ENCODE data around the gene IFT80. TPM values are rescaled to one million over a fixed set of nuclear protein-coding genes. Genes with fewer than 3 reads are reported as not detected.

The IFT80 gene
- total RNA-seq, 1 donor from 2014 or later = 35.2 TPM

- H3K9me3 Mint-ChIP-seq = no peaks in the 10 kb centered on the region
Measured at GRCh38 chr3:160296591-160296990, 102.4 kb downstream of the IFT80 start.

DNA sequence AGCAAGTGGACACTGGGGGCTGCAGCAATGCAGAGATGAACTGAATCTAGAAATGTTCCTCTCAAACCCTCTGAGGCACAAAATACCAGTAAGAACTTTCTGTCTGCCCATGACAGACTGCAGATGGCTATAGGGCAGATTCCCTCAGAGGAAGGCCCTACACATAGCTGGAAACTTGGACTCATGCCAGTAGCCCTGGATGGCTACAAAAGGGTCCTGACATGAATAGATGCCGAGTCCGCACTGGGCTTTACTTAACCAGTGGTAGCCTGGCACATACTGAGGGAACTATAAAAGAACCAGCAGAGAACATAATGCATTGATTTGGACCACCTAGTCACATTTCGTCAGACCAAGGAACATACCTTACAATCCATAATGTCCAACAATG is 107.1 kb downstream of the IFT80 start:
- Mint-ChIP-seq H3K36me3 (peaks cover 20% of the 10 kb centered on the region), H3K27ac (no peak overlapping the region), H3K27me3 (ENCODE audit: low read depth) (no peaks in the 10 kb centered on the region), H3K4me1 (peaks cover 2% of the 10 kb centered on the region), H3K9me3 (peaks cover 4% of the 10 kb centered on the region), H3K4me3 (no peak overlapping the region)
- TF ChIP-seq CTCF (IDR thresholded peaks at IDR 0.05; ENCODE audit: unreplicated experiment) = no peak
- DNase-seq (ENCODE audit: low spot score in 2 of 2, unreplicated experiment in 2 of 2) = no peak

More at GRCh38 chr3:160296591-160296990, 102.4 kb downstream of the IFT80 start:
- Mint-ChIP-seq H3K4me3 (no peak overlapping the region), H3K4me1 (no peaks in the 10 kb centered on the region), H3K27me3 (ENCODE audit: low read depth) (no peaks in the 10 kb centered on the region), H3K27ac (no peak overlapping the region), H3K36me3 (peaks cover 2% of the 10 kb centered on the region)
- DNase-seq (ENCODE audit: low spot score in 2 of 2, unreplicated experiment in 2 of 2) = no peak
- no peak for TF ChIP-seq CTCF (IDR thresholded peaks at IDR 0.05; ENCODE audit: unreplicated experiment)

DNA sequence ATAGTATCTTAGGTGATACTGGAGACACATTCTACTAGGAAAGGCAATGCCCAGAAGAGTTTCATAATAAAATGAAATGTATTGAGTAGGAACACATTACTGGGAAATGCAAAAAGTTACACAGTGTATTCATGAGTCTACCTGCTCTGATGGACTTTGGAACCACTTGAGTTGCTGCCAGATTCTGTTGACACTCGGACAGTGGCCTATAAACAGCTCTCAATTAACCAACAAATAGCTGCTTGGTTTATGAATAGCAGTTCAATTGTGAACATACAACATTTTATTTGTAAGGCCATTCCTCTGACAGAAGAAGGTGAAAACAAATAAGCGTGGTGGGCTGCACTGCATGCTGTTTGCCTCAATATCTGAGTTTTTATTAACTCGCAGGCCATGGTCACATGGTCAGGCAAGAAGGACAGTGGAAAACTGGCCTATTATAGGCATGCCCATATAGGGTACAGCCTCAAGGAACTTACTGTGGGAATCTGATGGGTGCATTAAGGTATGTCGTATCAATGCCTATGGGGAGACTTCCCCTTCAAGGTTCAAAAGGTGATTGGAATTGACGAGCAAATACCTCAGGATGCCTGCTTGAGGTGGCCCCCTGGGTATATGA is 107.6 kb downstream of the IFT80 start:
- Mint-ChIP-seq H3K4me3 (no peak overlapping the region), H3K9me3 (peaks cover 4% of the 10 kb centered on the region), H3K36me3 (peaks cover 20% of the 10 kb centered on the region), H3K4me1 (peaks cover 2% of the 10 kb centered on the region), H3K27ac (no peak overlapping the region), H3K27me3 (ENCODE audit: low read depth) (no peaks in the 10 kb centered on the region)
- DNase-seq (ENCODE audit: low spot score in 2 of 2, unreplicated experiment in 2 of 2) = no peak
- no peak for TF ChIP-seq CTCF (IDR thresholded peaks at IDR 0.05; ENCODE audit: unreplicated experiment)

DNA sequence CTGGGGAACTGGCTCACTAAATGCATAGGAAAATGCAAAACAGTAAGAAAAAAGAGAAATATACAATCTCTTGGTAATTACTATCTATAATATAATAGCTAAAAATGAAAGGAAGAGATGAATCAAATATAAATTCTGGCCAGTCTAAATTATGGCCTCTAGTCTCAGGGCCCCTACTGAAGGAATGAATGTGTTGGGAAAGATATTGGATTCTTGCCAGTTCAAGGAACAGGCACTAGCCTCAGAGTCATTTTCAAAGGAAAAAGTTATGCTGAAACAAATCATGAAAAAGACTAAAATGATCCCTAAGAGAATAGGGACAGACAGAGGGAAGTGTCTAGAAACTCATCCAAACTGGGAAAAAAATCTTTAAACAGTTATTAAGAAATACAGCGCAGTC is 111.4 kb downstream of the IFT80 start:
- Mint-ChIP-seq H3K36me3 (peaks cover 20% of the 10 kb centered on the region), H3K9me3 (peaks cover 4% of the 10 kb centered on the region), H3K4me3 (no peak overlapping the region), H3K27me3 (ENCODE audit: low read depth) (no peaks in the 10 kb centered on the region), H3K4me1 (peaks cover 2% of the 10 kb centered on the region), H3K27ac (no peak overlapping the region)
- DNase-seq (ENCODE audit: low spot score in 2 of 2, unreplicated experiment in 2 of 2) = no peak
- TF ChIP-seq CTCF (IDR thresholded peaks at IDR 0.05; ENCODE audit: unreplicated experiment) = no peak

- peaks cover 4% of the 10 kb centered on the region for H3K9me3 Mint-ChIP-seq
- TF ChIP-seq CTCF (IDR thresholded peaks at IDR 0.05; ENCODE audit: unreplicated experiment) = no peak
- H3K4me1 Mint-ChIP-seq = peaks cover 2% of the 10 kb centered on the region
- no peaks in the 10 kb centered on the region for H3K27me3 Mint-ChIP-seq (ENCODE audit: low read depth)
- no peak overlapping the region for H3K4me3 Mint-ChIP-seq
- DNase-seq (ENCODE audit: low spot score in 2 of 2, unreplicated experiment in 2 of 2) = no peak
- H3K27ac Mint-ChIP-seq = no peak overlapping the region
- H3K36me3 Mint-ChIP-seq = peaks cover 23% of the 10 kb centered on the region
Measured at GRCh38 chr3:160286231-160286630, 112.8 kb downstream of the IFT80 start.

DNA sequence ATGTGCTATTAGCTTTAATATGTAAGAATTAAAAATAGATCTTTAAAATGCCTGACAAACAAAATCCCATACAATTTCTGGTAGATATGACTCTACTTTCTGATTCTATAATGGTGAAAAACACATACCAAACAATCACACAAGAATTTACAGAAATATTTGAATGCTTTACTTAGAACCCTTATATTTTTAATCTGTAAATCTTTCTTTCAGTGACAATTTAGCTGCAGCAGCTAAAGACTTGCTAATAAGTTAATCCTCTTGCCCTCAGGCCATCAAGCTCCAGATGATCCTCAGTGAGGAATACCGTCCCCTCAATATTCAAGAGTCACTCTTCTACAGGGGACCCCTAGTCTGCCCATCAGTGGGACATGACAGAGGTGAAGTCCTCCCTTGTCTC is 118.2 kb downstream of the IFT80 start:
- no peaks in the 10 kb centered on the region for H3K9me3 Mint-ChIP-seq
- H3K27me3 Mint-ChIP-seq (ENCODE audit: low read depth) = no peaks in the 10 kb centered on the region
- no peak for DNase-seq (ENCODE audit: low spot score in 2 of 2, unreplicated experiment in 2 of 2)
- H3K4me3 Mint-ChIP-seq = no peak overlapping the region
- no peak overlapping the region for H3K27ac Mint-ChIP-seq
- peaks cover 12% of the 10 kb centered on the region for H3K36me3 Mint-ChIP-seq
- TF ChIP-seq CTCF (IDR thresholded peaks at IDR 0.05; ENCODE audit: unreplicated experiment) = no peak
- no peaks in the 10 kb centered on the region for H3K4me1 Mint-ChIP-seq
